ENCODE results near the gene DGKZ. TPM values are rescaled to one million over a fixed set of nuclear protein-coding genes. Genes with fewer than 3 reads are reported as not detected.
A peak's percentile ranks its signal among the peaks of the same experiment; 100 is the strongest.

The DGKZ gene
- total RNA-seq, 2 experiments from 2014 or later = 159 to 166 TPM

DNA sequence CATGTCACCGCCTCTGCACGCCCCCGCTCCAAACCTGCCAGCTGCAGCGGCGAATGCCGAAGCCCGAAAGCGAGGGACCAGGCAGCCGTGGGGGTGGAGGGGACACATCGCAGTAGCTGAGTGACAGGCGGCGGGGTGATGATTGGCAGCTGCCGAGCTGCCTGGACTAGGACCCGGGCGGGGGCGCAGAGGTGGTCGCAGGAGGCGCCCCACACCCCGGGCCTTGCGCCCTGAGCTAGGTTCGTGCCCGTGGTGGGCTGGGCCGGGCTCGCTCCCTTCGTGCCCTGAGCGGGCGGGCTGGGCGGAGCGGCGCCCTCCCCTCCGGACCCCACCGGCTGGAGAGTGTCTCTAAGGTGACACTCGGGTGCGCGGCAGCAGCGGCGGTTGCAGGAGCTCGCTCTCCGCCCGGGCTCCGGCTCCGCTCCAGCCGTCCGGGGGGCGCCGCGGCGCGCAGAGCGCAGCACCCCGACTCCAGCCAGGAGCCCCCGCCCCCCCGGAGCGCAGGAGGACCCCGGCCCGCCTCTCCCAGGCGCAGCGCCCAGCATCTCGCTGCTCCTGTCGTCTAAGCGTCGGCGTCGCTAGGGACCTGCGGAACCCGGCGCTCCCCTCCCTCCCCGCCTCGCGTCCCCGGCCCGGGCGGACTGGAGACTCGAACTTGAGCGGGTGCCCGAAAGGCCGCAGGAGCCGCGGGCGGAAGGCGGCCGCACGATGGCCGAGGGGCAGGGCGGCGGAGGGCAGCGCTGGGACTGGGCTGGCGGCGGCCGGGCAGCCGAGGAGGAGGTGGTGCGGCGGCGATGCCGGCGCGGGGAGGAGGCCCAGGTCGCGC, 14.5 kb upstream of the DGKZ start:
- ATAC-seq (ENCODE audit: poor library complexity) (peak; percentile 6), DNase-seq (peak in 10 of 14 experiments; percentile 30 to 71 (median 54))
- H3K4me3 Mint-ChIP-seq = peak overlapping the region; percentile 94
- H3K36me3 ChIP-seq (ENCODE audit: insufficient read depth, low read length) = no peaks in the 10 kb centered on the region
- intact Hi-C loops (cut with DNase I, micrococcal nuclease) = loop anchor here (2.0 to 5.0 kb wide), 2 partner anchors 14 to 35 kb away; partner anchors contain the start of gene DGKZ (in 1 of the 2)
- H3K27ac ChIP-seq (ENCODE audit: low read depth in 1 of 2, low read length in 2 of 2) = peak overlapping the region in 1 of 2 donors; percentile 73
- POLR2A ChIA-PET = interaction anchor here (0.6 to 8.6 kb wide), 11 partner anchors 8 to 94 kb away, joined by 3 to 266 read pairs (median 5); partner anchors contain the start of gene DGKZ
- no peaks in the 10 kb centered on the region for H3K9me3 Mint-ChIP-seq
- H3K27me3 Mint-ChIP-seq = no peaks in the 10 kb centered on the region
- H3K9me3 ChIP-seq (ENCODE audit: control insufficient read depth in 1 of 2, insufficient read depth in 1 of 2, low read length in 2 of 2) = no peaks in the 10 kb centered on the region
- TF ChIP-seq, protein P1, sequence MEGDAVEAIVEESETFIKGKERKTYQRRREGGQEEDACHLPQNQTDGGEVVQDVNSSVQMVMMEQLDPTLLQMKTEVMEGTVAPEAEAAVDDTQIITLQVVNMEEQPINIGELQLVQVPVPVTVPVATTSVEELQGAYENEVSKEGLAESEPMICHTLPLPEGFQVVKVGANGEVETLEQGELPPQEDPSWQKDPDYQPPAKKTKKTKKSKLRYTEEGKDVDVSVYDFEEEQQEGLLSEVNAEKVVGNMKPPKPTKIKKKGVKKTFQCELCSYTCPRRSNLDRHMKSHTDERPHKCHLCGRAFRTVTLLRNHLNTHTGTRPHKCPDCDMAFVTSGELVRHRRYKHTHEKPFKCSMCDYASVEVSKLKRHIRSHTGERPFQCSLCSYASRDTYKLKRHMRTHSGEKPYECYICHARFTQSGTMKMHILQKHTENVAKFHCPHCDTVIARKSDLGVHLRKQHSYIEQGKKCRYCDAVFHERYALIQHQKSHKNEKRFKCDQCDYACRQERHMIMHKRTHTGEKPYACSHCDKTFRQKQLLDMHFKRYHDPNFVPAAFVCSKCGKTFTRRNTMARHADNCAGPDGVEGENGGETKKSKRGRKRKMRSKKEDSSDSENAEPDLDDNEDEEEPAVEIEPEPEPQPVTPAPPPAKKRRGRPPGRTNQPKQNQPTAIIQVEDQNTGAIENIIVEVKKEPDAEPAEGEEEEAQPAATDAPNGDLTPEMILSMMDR (IDR thresholded peaks at IDR 0.05) = no peak
- peak overlapping the region; percentile 91 for H3K27ac Mint-ChIP-seq
- peaks cover 0 to 5% of the 10 kb centered on the region in 2 experiments for H3K27me3 ChIP-seq (ENCODE audit: control insufficient read depth in 1 of 2, insufficient read depth in 2 of 2, low read length in 2 of 2)
- peak overlapping the region; percentile 71 for H3K4me3 ChIP-seq (ENCODE audit: low read length)
- H3K4me1 Mint-ChIP-seq (ENCODE audit: low read depth) = peaks cover 76% of the 10 kb centered on the region
- H3K36me3 Mint-ChIP-seq (ENCODE audit: low read depth) = peaks cover 13% of the 10 kb centered on the region
- CTCF ChIA-PET = interaction anchor here (1.1 to 3.3 kb wide), 4 partner anchors 10 to 19 kb away, joined by 3 to 24 read pairs (median 11); partner anchors contain the start of gene DGKZ
- H3K4me1 ChIP-seq (ENCODE audit: insufficient read depth, low read length) = peaks cover 80% of the 10 kb centered on the region

DNA sequence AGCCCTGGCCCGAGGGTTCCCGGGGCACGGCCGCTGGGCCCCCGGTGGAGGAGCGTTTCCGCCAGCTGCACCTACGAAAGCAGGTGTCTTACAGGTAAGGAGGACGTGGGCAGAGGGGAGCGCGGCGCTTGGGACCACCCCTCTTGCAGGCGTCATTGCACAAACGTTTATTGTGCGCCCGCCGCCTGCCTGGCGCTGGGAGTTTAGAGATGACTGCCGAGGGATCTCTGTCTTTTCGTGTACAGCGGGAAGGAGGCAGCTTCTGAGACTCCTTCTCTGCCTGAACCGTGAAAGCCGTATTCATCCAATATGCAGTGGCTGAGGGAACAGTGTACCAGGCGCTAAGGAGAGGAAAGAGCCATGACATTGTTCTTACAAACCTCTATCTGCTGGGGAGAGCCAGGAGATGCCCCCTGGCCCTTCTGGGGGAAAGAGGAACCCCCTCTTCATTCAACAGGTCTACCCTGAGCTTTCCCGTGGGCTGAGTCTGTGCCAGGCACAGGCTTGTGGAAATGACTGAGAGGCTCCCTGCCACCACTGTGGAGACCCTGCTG, 13.8 kb upstream of the DGKZ start:
- Mint-ChIP-seq H3K4me3 (peak overlapping the region; percentile 96), H3K9me3 (no peaks in the 10 kb centered on the region)
- DNase-seq = peak in 9 of 14 experiments; percentile 28 to 59 (median 50)

More for the DNA sequence above, 13.8 kb upstream of the DGKZ start:
- ChIA-PET POLR2A (interaction anchor here (0.6 to 8.6 kb wide), 7 partner anchors 7 to 38 kb away, joined by 3 to 266 read pairs (median 5); partner anchors contain the start of gene DGKZ), CTCF (interaction anchor here (1.1 to 3.3 kb wide), 3 partner anchors 10 to 19 kb away, joined by 5 to 24 read pairs (median 17); partner anchors contain the start of gene DGKZ)
- no peaks in the 10 kb centered on the region for H3K36me3 ChIP-seq (ENCODE audit: insufficient read depth, low read length)
- H3K27ac Mint-ChIP-seq = peak overlapping the region; percentile 91
- H3K4me1 Mint-ChIP-seq (ENCODE audit: low read depth) = peaks cover 82% of the 10 kb centered on the region
- no peaks in the 10 kb centered on the region for H3K27me3 Mint-ChIP-seq
- H3K27me3 ChIP-seq (ENCODE audit: control insufficient read depth in 1 of 2, insufficient read depth in 2 of 2, low read length in 2 of 2) = peaks cover 0 to 5% of the 10 kb centered on the region in 2 experiments
- peak; percentile 16 for ATAC-seq (ENCODE audit: poor library complexity)
- TF ChIP-seq, protein P1 (IDR thresholded peaks at IDR 0.05) = no peak
- H3K4me3 ChIP-seq (ENCODE audit: low read length) = peak overlapping the region; percentile 71
- intact Hi-C loops (cut with DNase I, micrococcal nuclease) = loop anchor here (2.0 to 5.0 kb wide), 2 partner anchors 13 to 36 kb away; partner anchors contain the start of gene DGKZ (in 1 of the 2)
- peak overlapping the region in 1 of 2 donors; percentile 51 for H3K27ac ChIP-seq (ENCODE audit: low read depth in 1 of 2, low read length in 2 of 2)
- no peaks in the 10 kb centered on the region for H3K9me3 ChIP-seq (ENCODE audit: control insufficient read depth in 1 of 2, insufficient read depth in 1 of 2, low read length in 2 of 2)
- peaks cover 87% of the 10 kb centered on the region for H3K4me1 ChIP-seq (ENCODE audit: insufficient read depth, low read length)
- peaks cover 13% of the 10 kb centered on the region for H3K36me3 Mint-ChIP-seq (ENCODE audit: low read depth)
